ENCODE measurements around the gene AFMID.
"Not testable (repeated sequence)": the region's sequence is repeated elsewhere in the genome, so short reads cannot be mapped to it uniquely, and the experiment has no call there.

Gene AFMID

GRCh38 chr17:78238823-78239488 is 51.8 kb downstream of the AFMID start:
- no peak for DNase-seq (ENCODE audit: low read depth, low spot score)

DNA sequence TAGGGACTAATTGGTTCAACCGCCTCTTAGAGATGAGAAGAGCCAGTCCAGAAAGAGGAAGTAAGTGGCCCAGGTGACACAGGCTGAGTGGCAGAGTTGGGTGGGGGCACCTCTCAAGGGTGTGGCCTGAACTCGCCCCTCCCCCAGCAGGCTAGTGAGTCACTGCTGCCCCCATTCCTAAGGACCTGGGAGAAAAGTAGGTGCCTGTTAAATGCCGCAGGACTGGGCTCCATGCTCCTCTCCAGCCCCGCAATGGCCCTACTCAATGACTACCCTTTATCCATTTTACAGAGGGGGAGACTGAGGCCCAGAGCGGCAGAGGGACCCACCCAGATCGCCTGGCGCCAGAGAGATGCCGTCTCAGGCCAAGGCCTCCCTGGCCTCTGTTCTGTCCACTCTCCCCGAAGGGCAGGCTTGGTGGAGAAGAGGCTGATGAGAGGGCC is 52.3 kb downstream of the AFMID start:
- no peak for DNase-seq (ENCODE audit: low read depth, low spot score)

- no peak for DNase-seq (ENCODE audit: low read depth, low spot score)
Measured at GRCh38 chr17:78240012-78240655, 53.0 kb downstream of the AFMID start.

DNA sequence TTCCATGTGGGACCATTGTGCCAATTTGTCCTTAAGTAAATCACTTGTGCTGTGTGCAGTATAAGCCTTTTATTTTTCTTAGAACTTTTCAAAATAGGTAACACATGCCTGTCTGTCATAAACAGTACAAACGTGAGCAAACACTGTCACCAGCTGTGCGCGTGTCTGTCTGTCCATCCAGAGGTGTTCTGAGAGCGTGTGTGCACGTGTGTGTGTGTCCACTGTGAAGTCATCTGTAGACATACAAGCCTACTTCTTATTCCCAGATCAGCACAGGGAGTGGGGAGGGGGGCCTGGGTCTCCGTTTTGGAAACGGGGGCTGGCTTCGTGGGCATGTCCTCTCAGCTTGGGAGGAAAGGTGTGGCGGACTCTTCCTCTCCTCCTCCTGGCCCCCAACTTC is 53.7 kb downstream of the AFMID start:
- no peak for DNase-seq (ENCODE audit: low read depth, low spot score)

GRCh38 chr17:78241277-78242023 is 54.3 kb downstream of the AFMID start:
- no peak for DNase-seq (ENCODE audit: low read depth, low spot score)

DNA sequence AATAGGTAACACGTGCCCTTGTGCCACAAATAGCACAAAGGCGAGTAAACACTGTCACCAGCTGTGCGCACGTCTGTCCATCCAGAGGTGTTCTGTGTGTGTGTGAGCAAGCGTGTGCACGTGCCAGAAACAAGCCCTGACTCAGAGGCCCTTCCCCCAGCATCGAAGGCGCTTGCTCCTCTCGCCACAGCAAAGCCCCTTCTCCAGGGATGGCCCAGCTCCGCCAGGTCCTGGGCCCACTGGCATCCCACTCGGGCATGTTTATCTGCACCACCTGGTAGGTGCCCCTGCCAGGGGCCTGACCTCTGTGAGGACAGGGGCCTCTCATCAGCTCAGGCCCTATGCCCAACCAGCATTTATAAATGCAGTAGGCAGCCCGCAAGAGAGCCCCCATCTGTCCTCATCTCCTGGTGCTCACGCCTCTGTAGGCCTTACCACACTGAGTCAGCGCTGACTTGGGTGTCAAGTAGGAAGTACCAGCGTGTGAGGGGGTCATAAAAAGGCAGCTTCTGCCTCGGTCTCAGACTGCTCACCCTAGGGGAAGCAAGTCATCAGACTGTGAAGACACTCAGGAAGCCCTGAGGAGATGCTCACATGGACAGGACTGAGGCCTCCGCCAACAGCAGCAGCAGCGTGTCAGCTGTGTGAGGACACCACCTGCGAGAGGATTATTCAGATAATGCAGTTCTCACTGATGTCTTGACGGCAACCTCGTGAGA is 55.0 kb downstream of the AFMID start:
- DNase-seq (ENCODE audit: low read depth, low spot score), result no peak

DNA sequence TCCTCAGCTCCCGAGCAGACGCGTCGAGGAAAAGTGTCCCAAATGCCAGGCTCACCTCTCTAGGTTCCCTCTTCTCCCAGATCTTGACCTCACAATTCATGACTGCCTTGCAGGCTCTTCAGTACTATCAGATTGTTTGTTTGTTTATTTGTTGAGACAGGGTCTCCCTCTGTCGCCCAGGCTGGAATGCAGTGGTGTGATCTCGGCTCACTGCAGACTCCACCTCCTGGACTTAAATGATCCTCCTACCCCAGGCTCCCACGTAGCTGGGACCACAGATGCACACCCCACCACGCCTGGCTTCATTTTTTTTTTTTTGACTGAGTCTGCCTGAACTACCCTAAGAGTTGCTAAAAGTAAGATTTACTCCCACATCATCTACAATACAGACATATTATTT is 60.1 kb downstream of the AFMID start:
- DNase-seq (ENCODE audit: low read depth, low spot score), result no peak

DNA sequence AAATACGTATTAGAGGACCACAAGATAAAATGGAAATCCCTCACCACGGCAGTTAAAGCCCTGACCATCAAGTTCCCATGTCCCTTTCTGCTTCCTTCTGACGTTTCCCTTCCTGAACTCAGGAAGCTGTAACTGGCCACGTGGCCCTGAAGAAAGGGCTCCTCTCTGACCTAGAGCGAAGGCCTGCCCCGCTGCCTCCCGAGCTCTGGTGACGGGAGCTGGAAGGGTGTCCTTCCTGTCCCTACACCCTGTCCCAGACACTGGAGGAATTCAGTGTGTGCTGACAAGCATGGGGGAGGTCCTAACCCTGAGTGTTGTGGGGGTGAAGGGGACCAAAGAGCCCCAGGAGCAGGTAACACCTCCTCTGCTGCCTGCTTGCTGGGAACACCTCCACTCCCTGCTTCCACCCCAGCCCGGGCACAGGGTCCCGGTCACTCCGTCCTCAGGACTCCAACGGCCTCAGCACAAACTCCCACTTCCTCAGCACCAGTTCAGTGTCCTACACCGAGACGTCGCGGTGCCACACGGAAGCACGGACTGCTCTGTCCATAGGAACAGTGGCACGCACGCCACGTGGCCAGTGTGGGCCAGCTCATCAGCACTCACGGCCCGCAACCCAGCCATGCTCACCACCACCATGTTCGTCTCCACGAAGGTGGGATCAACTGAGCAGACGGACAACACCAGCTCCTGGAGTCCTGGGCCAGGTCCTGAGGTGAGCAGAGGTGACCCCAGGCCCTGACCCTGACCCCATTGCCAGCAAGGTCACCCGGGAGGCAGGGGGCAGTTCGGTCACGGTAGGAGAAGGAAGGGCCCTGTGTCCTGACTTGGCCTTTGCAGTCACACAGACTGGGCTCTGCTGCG is 61.1 kb downstream of the AFMID start:
- DNase-seq (ENCODE audit: low read depth, low spot score), result no peak

DNA sequence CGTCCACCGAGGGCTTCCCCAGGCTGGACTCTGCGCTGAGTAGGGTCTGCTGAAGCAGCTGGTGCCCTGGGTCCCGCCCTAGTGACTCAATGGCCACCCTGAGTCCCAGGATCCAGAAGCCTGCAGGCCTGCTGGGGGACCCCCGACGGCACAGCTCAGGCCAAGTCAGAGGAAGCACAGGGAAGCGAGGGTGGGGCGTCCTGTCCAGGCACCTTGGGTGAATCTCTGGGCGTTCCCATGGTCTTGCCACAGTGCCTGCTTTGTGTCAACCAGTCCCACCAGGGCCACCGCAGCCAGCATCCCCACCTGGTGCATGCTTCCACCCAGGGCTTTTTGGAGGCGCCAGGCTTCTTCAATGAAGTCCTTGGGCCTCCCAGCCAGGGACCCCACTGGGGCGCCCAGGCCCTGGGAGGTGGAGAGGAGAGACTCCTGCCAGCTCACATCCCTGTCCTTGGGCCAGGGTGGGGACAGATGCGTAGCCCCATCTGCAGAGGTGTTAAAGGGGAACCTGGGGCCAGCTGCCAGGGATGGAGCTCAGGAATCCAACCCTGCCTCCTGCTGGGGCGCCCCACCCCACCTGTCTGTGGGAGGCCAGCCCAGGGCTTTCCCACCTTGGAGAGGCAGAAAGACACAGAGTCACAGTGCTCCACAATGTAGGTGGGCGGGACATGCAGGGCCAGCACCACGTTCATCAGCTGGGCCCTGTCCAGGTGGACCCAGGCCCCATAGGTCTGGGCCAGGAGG is 62.1 kb downstream of the AFMID start:
- DNase-seq (ENCODE audit: low read depth, low spot score), result no peak

DNA sequence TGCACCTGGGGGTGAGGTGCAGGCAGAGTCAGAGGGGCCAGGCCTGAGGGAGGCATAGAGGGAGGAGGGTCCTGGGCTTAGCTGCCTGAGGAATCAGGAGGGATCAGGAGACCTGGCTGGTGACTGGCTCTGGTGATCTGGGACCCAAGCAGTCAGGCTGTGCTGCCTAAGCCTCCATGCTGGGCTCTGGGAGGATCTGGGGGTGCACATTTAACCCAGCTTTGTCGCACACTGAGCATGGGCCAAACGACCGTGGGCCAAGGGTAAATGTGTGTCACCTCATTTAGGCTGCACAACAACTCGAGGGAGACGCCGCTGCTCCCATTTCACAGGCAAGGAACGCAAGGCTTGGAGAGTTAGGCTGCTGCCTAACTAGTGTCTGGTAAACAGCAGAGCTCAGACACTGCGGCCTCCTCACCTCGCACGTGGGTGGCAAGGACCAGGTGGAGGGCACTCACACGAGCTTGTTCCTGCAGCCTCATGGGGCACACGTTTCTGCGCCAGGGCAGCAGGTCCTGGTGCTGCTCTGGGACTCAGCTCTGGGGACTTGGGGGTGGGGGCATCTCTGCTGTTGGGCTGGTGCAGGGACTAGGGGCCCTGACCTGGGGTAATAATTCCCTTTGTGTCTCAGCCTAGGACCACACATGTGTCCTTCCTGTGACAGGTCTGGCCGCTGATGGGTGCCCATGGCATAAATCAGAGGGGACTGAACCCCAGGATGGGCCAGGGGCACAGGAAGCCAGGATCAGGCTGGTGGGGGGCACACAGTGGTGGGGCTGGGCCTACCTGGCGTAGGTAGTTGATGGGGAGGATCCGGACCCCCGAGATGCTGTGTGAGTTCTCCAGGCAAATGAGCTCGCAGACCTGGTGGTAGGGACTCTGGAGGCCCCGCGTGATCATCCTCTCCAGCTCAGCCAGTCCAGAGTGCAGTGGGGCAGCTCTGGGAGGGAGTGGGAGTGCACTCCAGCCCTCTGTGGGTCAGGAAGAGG is 63.0 kb downstream of the AFMID start:
- no peak for DNase-seq (ENCODE audit: low read depth, low spot score)

DNA sequence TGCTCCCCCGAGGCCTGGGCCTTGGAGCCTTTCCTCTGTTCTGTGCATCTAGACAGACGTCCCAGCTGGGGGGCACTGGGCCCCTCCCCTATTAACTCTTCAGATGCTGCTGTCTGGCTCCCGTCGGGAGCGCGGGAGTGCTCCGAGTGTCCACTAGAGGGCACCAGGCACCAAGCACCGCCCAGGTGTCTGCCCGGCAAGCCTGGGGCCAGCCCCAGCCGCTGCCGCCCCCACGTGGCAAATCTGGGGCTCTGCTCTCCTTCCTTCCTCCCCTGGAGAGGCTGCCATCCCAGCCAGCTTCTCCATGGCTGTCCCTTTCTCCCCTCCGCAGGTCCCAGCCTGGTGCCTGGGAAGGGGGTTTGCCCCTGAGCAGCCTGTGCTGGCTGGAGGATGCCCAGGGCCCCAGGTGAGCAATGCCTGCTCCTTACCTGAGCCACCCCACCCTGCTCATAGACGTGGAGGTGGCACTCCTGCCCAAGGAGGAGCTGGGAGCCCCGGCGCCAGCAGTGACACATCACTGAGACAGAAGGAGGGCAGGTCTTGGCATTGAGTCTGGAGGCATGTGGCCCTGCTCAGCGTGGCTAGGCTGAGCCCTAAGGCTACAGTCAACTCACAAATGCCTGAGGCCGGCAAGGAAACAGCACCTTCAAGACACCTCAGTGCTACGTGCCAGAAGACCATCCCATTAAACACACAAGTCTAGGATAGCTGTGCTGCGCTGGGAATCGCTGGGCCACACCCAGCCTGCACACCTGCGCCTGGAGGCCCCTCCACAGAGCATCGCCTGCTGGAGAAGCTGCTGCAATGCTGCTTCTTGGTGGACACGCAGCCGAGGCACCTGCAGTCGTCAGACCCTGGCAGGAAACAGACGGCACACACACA is 64.0 kb downstream of the AFMID start:
- DNase-seq (ENCODE audit: low read depth, low spot score), result peak; percentile 60

DNA sequence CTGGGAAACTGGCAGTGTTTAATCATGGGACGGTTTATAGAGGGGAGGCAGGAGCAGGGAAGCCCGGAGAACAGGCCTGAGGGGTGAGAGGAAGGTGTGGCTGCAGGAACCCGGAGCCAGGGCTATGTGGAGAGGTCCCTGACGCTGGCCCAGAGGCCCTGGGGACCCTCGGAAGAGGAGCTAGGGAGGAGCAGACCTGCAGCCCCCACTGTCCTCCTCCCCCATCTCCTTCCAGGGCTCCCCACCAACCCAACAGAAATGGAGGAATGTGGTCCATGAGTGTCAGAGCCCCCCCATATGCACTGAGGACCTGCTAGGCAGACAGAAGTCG is 64.6 kb downstream of the AFMID start:
- no peak for DNase-seq (ENCODE audit: low read depth, low spot score)

- no peak for DNase-seq (ENCODE audit: low read depth, low spot score)
Measured at GRCh38 chr17:78252111-78252634, 65.0 kb downstream of the AFMID start.

- no peak for DNase-seq (ENCODE audit: low read depth, low spot score)
Measured at GRCh38 chr17:78252701-78253635, 65.8 kb downstream of the AFMID start.

- not testable (repeated sequence) for DNase-seq (ENCODE audit: low read depth, low spot score)
Measured at GRCh38 chr17:78253636-78253945, 66.4 kb downstream of the AFMID start.

- DNase-seq (ENCODE audit: low read depth, low spot score), result no peak
Measured at GRCh38 chr17:78253946-78254672, 66.9 kb downstream of the AFMID start.

Measured in smooth muscle cell of the brain vasculature (primary cell).